ENCODE results near the gene SSTR1. TPM values are rescaled to one million over a fixed set of nuclear protein-coding genes. Genes with fewer than 3 reads are reported as not detected.
"Not testable (repeated sequence)": the region's sequence is repeated elsewhere in the genome, so short reads cannot be mapped to it uniquely, and the experiment has no call there.

The SSTR1 gene, protein sequence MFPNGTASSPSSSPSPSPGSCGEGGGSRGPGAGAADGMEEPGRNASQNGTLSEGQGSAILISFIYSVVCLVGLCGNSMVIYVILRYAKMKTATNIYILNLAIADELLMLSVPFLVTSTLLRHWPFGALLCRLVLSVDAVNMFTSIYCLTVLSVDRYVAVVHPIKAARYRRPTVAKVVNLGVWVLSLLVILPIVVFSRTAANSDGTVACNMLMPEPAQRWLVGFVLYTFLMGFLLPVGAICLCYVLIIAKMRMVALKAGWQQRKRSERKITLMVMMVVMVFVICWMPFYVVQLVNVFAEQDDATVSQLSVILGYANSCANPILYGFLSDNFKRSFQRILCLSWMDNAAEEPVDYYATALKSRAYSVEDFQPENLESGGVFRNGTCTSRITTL
- polyA plus RNA-seq (ENCODE audit: insufficient read depth in 1 of 5, insufficient read length in 5 of 5, low replicate concordance in 1 of 5), result 1 to 10 TPM; 1.0 to 4.1 (median 1.9) TPM
- long read RNA-seq, donor 1, result 0 reads
- long read RNA-seq, donor 2, result 0 reads
- long read RNA-seq, donor 3, result 0 reads
- long read RNA-seq, donor 4, result 0 reads
- long read RNA-seq, donor 5, result 0 reads
- long read RNA-seq, donor 6, result 0 reads
- long read RNA-seq, donor 7, result 0 reads
- long read RNA-seq, donor 8, result 0 reads

- no peak for DNase-seq
Observed at GRCh38 chr14:38207736-38208617, at the start of gene SSTR1. Gene SSTR1, plus strand, starts transcription at chr14:38207904. Its CDS starts 1,486 bp downstream, at chr14:38209390.

DNA sequence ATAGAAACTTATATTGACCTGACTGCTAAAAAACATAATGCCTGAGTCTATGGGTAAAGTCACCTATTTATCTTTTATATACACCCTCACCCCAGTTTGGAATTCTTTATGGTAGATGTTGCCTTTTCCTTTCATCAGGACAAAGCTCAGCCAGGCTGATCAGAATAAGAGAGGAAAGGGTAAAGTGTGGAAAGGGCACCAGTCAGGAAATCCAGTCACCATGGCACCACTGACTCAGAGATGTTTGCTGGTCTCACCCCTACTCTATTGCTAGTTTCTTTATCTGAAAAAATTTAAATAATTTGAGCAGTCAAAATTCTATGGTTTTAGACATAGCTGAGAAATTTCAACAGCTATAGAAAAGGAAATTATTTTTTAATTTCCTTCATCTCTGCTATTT, 49.2 kb upstream of the SSTR1 start:
- DNase-seq, result no peak

GRCh38 chr14:38168416-38168815, 39.3 kb upstream of the SSTR1 start:
- DNase-seq, result no peak

- peak in 1 of 2 donors; percentile 5 for DNase-seq
Observed at GRCh38 chr14:38171197-38171596, 36.5 kb upstream of the SSTR1 start.

GRCh38 chr14:38174711-38175110, 33.0 kb upstream of the SSTR1 start:
- DNase-seq, result no peak

GRCh38 chr14:38175658-38176057, 32.0 kb upstream of the SSTR1 start:
- DNase-seq, result no peak

DNA sequence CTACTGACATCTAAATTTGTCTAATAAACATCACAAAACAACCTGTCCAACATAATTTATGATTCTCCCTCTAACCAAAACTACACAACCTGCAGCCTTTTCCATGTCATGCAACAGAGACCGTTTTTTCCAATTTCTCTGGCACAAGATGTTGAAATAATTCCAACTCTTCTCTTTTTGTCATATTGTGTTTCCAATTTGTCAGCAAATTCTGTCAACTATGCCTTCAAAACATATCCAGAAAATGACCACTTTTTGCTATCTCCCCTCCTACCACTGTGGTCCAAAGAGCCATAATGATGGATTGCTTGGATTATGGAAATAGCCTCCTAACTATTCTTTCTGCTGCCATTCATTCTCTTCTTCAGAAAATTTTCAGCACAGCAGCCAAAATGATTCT, 31.3 kb upstream of the SSTR1 start:
- no peak for DNase-seq

DNA sequence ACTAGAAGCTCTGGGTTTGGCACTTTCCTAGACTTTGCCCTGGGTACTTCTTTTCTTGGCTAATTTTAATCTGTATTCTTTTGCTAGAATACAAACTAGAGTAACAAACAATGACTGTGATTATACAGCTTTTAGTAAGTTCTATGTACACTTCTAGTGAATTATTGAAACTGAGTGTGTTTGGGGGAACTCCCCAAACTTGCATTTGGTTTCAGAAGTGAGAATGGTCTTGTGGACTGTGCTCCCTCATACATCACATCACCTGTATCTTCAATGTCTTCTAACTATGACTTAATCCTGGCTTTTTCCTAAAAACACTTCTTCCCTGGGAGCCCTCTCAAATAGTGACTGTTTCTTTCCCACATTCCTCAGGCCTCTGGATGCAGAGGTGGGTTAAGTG, 23.6 kb upstream of the SSTR1 start:
- DNase-seq, result no peak

DNA sequence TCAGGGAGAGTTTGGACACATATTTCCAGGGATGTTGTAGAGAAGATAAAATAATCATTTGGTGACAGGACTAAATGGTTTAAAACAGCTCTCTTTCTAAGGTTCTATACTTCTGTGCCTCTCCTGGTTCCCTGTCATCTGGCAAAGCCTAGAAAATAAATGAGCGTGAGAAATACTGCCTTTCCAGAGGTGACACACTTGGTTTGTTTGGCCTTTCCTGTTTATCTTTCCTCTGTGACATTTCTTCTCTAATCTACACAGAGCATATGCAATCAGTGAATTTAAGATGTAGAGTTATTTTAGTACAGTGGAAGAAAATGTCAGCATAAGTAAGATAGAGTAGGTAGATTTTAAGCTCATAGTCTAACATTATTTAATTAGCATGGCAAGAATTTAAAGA, 22.0 kb upstream of the SSTR1 start:
- no peak for DNase-seq

- DNase-seq, result no peak
Observed at GRCh38 chr14:38186216-38186615, 21.5 kb upstream of the SSTR1 start.

- no peak for DNase-seq
Observed at GRCh38 chr14:38187528-38187927, 20.2 kb upstream of the SSTR1 start.

- no peak for DNase-seq
Observed at GRCh38 chr14:38189930-38190726, 17.6 kb upstream of the SSTR1 start.

DNA sequence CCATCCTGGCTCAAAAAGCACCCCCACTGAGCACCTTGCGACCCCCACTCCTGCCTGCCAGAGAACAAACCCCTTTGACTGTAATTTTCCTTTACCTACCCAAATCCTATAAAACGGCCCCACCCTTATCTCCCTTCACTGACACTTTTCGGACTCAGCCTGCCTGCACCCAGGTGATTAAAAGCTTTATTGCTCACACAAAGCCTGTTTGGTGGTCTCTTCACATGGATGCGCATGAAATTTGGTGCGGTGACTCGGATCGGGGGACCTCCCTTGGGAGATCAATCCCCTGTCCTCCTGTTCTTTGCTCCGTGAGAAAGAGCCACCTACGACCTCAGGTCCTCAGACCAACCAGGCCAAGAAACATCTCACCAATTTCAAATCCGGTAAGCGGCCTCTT, 16.9 kb upstream of the SSTR1 start:
- DNase-seq, result not testable (repeated sequence)

GRCh38 chr14:38191491-38191890, 16.2 kb upstream of the SSTR1 start:
- DNase-seq, result not testable (repeated sequence)

DNA sequence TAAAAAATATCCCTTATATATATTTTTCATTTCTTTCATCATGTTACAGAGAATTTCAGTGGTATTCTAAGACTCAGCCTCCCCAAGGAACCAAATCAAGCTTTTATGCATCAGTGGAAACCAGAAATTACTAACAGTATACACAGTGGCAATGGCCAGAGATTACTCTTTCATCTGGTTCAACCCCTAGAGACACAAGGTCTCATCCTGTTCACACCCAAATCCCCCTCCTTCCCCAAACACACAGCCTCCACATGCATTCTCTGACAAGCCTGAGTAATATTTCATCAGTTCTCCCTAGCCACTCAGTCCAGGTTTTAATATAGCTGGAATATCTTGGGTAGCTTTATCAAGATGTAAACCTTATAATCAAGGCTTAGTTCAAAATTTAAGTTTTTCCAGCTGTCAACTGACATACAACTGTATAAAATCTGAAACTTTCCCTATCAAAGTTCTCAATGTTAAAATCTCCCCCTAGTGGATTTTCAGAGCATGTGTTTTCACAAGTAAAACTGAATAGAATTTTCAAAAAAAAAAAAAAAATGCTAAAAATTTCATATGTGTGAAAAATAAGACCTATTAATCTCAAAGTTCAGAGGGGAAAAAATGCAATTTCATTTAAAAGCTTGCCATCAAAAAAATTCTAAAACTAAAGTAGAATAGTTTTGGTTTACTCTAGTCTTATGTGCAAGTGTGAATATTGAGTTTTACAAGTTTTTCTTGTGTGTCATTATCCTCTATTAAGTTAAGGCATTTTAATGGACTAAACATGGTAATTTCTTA, 10.5 kb upstream of the SSTR1 start:
- no peak for DNase-seq

DNA sequence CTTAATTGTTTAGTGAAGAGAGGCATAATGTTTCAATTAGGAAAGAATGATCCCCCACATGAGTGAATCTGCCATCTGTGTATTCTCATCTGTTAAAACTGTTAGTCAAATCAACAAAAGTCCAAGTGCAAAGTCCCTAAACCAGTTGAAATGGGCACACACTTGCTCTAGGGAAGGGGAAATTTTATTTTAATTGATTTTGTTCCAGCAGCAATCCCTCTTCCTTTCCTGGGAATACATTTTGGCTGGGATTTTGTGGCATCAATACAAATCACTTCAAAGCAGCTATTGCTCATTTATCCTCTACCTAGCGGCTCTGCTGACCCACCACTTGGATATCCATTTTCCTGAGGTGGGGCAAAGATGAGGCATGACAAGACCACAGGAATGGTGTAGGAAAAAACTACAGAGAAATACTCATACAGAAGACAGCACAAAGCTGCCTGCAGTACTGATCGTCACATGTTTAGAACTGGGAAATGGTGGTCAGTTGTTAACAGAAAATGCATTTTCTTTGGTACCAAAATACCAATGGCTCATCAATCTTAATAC, 9.8 kb upstream of the SSTR1 start:
- no peak for DNase-seq

GRCh38 chr14:38198425-38198824, 9.3 kb upstream of the SSTR1 start:
- DNase-seq, result no peak

GRCh38 chr14:38199076-38199475, 8.6 kb upstream of the SSTR1 start:
- no peak for DNase-seq

- no peak for DNase-seq
Observed at GRCh38 chr14:38199739-38200138, 8.0 kb upstream of the SSTR1 start.

GRCh38 chr14:38201137-38201828, 6.4 kb upstream of the SSTR1 start:
- no peak for DNase-seq

All from right lung (tissue), 10 donors.